OCI-LY7 (cell line): Measurements from ENCODE around the gene EED. TPM values are rescaled to one million over a fixed set of nuclear protein-coding genes. Genes with fewer than 3 reads are reported as not detected.

Experiments
- BruUV-seq: library from RNA; stranded (reverse); fragments of 400-500 nt; replicated peaks from 2 replicates; lab custom pipeline; 2021; lab: Mats Ljungman, UMichigan
- CTCF ChIA-PET: fragments of 300-600 bp; sonication (Branson Sonifier 250); formaldehyde crosslinking; loops from one replicate; lab custom pipeline; 2022; ENCODE audit warnings: antibody characterized with exemption; ENCODE audit not compliant: unreplicated experiment; lab: Charles Lee
- POLR2A ChIA-PET: fragments of 300-600 bp; sonication (Branson Sonifier 250); formaldehyde crosslinking; loops from one replicate; lab custom pipeline; 2022; ENCODE audit warnings: antibody characterized with exemption; lab: Charles Lee
- DNase-seq: peaks from one replicate; pipeline ENCODE4 v3.0.0-alpha.2; 2015; ENCODE audit warnings: low spot score
- H2AFZ ChIP-seq: fragments of 200-600 bp; sonication (generic), shearing (Covaris generic); 2 replicates; pipeline ENCODE4 v1.6.1; 2014; ENCODE audit warnings: mild to moderate bottlenecking, antibody characterized with exemption, low read length, moderate library complexity
- H3K27ac ChIP-seq: fragments of 200-600 bp; sonication (generic); 2 replicates; pipeline ENCODE4 v1.5.1; 2014; ENCODE audit warnings: mixed run types, low read depth, mild to moderate bottlenecking, moderate library complexity, low read length, inconsistent platforms; ENCODE audit not compliant: poor library complexity, severe bottlenecking
- H3K36me3 ChIP-seq: fragments of 200-600 bp; sonication (generic); 2 replicates; pipeline ENCODE4 v1.6.1; 2014; ENCODE audit warnings: mild to moderate bottlenecking, antibody characterized with exemption, low read length, moderate library complexity, mixed read lengths; ENCODE audit not compliant: insufficient read depth
- H3K4me1 ChIP-seq: fragments of 200-600 bp; sonication (generic); 2 replicates; pipeline ENCODE4 v1.5.1; 2014; ENCODE audit warnings: mild to moderate bottlenecking, low read length; ENCODE audit not compliant: insufficient read depth, poor library complexity, severe bottlenecking
- H3K4me2 ChIP-seq: fragments of 200-600 bp; sonication (generic); 2 replicates; pipeline ENCODE4 v1.6.1; 2014; ENCODE audit warnings: mild to moderate bottlenecking, low read length
- H3K4me3 ChIP-seq: fragments of 200-600 bp; sonication (generic); 2 replicates; pipeline ENCODE4 v1.5.1; 2014; ENCODE audit warnings: mild to moderate bottlenecking, low read depth, low read length; ENCODE audit not compliant: poor library complexity, severe bottlenecking
- H3K79me2 ChIP-seq: fragments of 200-600 bp; sonication (generic); 2 replicates; pipeline ENCODE4 v1.6.1; 2016; ENCODE audit warnings: low read depth, mild to moderate bottlenecking, low read length, moderate library complexity, mixed read lengths; ENCODE audit not compliant: insufficient read depth
- H3K9me2 ChIP-seq: fragments of 200-600 bp; sonication (generic); 2 replicates; pipeline ENCODE4 v1.6.1; 2016; ENCODE audit warnings: mild to moderate bottlenecking, low read length, mixed read lengths; ENCODE audit not compliant: insufficient read depth
- H3K9me3 ChIP-seq: fragments of 200-600 bp; sonication (generic); 2 replicates; pipeline ENCODE4 v1.6.1; 2014; ENCODE audit warnings: mild to moderate bottlenecking, mixed run types, low read length, mixed read lengths
- H4K20me1 ChIP-seq: fragments of 200-600 bp; sonication (generic); 2 replicates; pipeline ENCODE4 v1.6.1; 2014; ENCODE audit warnings: mild to moderate bottlenecking, antibody characterized with exemption, low read length, moderate library complexity, mixed read lengths; ENCODE audit not compliant: insufficient read depth
- EZH2phosphoT487 ChIP-seq: fragments of 200-600 bp; sonication (generic); IDR thresholded peaks from 2 replicates; pipeline ENCODE4 v1.6.1; 2018; ENCODE audit warnings: low read depth, borderline replicate concordance, mild to moderate bottlenecking, mixed run types, antibody characterized with exemption, low read length, moderate library complexity, mixed read lengths
- intact Hi-C: fragments of 100-400 bp; cut with micrococcal nuclease; formaldehyde crosslinking; loops from one replicate; pipeline ENCODE4 v1.10.0; 2022; ENCODE audit not compliant: unreplicated experiment
- total RNA-seq, 2 experiments: library from RNA; depleted of rRNA in 1 of 2; stranded (reverse); fragments of >200 nt in 1 of 2; shearing (Covaris generic) in 1 of 2; gene quantifications; 2 replicates each; pipeline ENCODE4 v1.2.3, GENCODE V29; 2014 to 2022
- TF ChIP-seq, protein P1 (sequence below): fragments of 200-600 bp; sonication (generic); conservative IDR thresholded peaks from 2 replicates; pipeline ENCODE4 v1.5.1; 2014; ENCODE audit warnings: mild to moderate bottlenecking, antibody characterized with exemption, low read length, moderate library complexity, mixed read lengths

Gene EED
- total RNA-seq, 2 experiments from 2014 or later = 25.2 to 40.2 TPM

DNA sequence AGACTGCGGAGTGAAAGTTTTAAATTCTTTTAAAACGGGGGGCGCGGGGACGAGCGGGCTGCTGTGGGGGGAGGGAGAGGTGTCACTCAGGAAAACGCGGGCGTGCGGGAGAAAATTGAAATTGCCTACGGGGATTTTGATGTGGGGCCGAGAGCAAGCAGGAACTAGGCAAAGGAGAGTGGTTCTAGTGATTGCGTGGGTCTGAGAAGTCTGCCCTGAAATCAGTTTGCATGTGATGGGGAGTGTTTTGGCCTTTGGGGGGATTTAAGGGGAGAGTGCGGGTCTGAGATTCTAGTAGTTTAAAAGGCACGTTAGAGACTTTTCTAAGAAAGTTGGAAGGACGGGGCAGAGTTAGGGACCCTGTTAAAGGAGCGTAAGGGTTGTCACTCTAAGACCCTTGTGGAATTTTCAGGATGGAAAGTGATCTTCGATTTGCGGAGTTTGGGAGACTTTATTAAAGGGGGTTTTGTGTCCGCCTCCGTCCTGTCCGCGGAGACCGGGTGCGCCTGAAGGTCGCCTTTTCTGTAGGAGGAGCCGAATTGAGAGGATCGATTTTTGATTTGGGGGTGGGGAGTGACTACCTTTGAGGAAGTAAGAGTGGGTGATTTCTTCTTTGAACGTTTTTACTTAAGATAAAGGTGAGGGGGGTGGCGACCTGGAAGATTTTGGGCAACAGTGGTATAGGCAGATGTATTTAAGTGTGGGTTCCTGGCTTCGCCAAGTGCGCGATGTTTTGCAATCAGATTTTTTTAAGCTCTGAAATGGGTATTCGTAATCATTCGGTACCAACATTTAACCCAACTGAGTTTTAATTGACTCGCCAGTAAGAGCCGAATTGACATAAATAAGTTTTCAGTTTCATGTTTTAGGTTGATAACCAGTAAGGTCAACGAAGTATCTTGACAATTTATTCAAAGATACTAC lies 1.1 kb downstream of the EED start:
- Histone ChIP-seq H3K79me2 (peaks cover 56% of the 10 kb centered on the region), H3K27ac (peak overlapping the region; percentile 84), H3K4me3 (peak overlapping the region; percentile 93), H3K9me3 (no peaks in the 10 kb centered on the region), H2AFZ (peak overlapping the region; percentile 94; the same call in 1 of the 2 replicates), H3K4me1 (peaks cover 64% of the 10 kb centered on the region), H3K36me3 (peaks cover 14% of the 10 kb centered on the region; the same call in 1 of the 2 replicates), H3K4me2 (peak overlapping the region; percentile 92), H4K20me1 (peaks cover 34% of the 10 kb centered on the region), H3K9me2 (no peaks in the 10 kb centered on the region)
- intact Hi-C loops = loop anchor here (1.0 to 10.0 kb wide), 6 partner anchors 43 to 789 kb away; partner anchors contain the start of genes CREBZF, HIKESHI, PICALM and TMEM126B
- ChIA-PET CTCF (interaction anchor here (0.6 kb wide), 2 partner anchors 73 to 1112 kb away, joined by 3 read pairs; no protein-coding TSS in a partner anchor), POLR2A (interaction anchor here (0.6 to 0.9 kb wide), 9 partner anchors 15 to 579 kb away, joined by 3 to 5 read pairs (median 4); no protein-coding TSS in a partner anchor)
- peak; percentile 14 for DNase-seq
- TF ChIP-seq, protein P1, sequence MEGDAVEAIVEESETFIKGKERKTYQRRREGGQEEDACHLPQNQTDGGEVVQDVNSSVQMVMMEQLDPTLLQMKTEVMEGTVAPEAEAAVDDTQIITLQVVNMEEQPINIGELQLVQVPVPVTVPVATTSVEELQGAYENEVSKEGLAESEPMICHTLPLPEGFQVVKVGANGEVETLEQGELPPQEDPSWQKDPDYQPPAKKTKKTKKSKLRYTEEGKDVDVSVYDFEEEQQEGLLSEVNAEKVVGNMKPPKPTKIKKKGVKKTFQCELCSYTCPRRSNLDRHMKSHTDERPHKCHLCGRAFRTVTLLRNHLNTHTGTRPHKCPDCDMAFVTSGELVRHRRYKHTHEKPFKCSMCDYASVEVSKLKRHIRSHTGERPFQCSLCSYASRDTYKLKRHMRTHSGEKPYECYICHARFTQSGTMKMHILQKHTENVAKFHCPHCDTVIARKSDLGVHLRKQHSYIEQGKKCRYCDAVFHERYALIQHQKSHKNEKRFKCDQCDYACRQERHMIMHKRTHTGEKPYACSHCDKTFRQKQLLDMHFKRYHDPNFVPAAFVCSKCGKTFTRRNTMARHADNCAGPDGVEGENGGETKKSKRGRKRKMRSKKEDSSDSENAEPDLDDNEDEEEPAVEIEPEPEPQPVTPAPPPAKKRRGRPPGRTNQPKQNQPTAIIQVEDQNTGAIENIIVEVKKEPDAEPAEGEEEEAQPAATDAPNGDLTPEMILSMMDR = no peak
- no peak for TF ChIP-seq EZH2phosphoT487
- no TSS peak for BruUV-seq

DNA sequence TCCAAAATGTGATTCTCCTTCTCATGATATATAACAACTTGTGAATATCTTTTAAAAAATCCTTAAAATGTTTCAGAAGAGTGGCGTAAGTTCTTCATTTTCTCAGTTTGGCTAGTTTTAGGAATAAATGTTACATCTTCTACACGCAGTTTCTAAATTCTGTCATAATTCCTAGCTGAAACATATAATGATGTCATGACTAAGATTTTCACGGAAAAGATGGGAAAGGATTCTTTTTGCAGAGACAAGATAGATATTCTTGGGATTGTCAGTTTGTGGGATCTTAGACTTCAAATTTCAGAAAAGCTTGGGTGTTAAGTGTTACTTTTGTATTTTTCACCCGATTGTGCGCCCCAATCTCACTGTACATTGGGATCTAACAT lies 1.7 kb downstream of the EED start:
- Histone ChIP-seq H3K4me3 (peak overlapping the region; percentile 93), H3K36me3 (peaks cover 19% of the 10 kb centered on the region), H3K4me2 (peak overlapping the region; percentile 92), H3K4me1 (peaks cover 69% of the 10 kb centered on the region), H3K9me3 (no peaks in the 10 kb centered on the region), H4K20me1 (peaks cover 34% of the 10 kb centered on the region), H3K27ac (no peak overlapping the region), H3K79me2 (peaks cover 62% of the 10 kb centered on the region), H3K9me2 (no peaks in the 10 kb centered on the region), H2AFZ (no peak overlapping the region)
- BruUV-seq = TSS peak; percentile 51
- intact Hi-C loops = loop anchor here (10.0 kb wide), 1 partner anchor 789 kb away; the partner anchor contains the start of gene TMEM135
- TF ChIP-seq EZH2phosphoT487 = no peak
- TF ChIP-seq, protein P1 = no peak
- CTCF ChIA-PET = no interaction called here
- no peak for DNase-seq
- POLR2A ChIA-PET = interaction anchor here (0.6 to 1.0 kb wide), 2 partner anchors 9 to 52 kb away, joined by 3 read pairs; no protein-coding TSS in a partner anchor
